Ecto neural progenitor cell (in vitro differentiated cells): ENCODE results near the gene FAM83D.
"Not testable (repeated sequence)": the region's sequence is repeated elsewhere in the genome, so short reads cannot be mapped to it uniquely, and the experiment has no call there.

ENCODE experiments used
- DNase-seq: peaks from one replicate; pipeline ENCODE4 v3.0.0-alpha.2; 2018; ENCODE audit warnings: low spot score

The FAM83D gene

DNA sequence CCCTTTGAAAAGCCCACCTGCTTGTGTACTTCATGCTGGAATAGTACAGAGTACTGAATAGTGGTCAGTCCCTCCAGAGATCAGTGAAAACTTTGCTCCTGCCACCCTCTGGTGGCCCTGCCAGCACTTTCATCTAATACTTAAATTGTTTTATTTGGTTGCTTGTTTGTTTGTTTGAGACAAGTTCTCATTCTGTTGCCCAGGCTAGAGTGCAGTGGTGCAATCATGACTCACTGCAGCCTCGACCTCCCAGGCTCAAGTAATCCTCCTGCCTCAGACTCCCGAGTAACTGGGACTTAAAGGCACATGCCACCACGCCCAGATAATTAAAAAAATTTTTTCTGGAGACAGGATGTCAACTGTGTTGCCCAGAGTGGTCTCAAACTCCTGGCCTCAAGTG lies 9.1 kb downstream of the FAM83D start:
- no peak for DNase-seq

DNA sequence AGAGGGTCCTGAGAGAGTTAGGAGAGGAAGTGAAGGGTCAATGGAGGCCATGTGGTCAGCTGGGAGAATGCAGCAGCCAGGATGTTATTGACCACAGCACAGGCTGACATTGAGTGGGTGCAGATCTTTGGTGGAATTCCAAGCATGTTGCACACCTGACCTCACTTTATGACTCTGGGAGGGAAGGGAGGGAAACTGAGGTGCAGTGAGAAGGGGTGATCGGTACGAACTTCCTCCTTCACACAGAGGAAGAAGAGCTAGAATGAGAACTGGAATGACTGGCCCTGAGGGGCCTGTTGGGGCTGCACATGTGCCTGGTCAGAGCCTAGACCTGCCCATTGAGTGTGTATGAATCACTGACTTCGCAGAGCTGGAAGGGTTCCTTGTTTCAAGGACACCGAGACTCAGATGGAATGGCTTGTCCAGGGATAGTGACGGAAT lies 9.8 kb downstream of the FAM83D start:
- DNase-seq, result no peak

DNA sequence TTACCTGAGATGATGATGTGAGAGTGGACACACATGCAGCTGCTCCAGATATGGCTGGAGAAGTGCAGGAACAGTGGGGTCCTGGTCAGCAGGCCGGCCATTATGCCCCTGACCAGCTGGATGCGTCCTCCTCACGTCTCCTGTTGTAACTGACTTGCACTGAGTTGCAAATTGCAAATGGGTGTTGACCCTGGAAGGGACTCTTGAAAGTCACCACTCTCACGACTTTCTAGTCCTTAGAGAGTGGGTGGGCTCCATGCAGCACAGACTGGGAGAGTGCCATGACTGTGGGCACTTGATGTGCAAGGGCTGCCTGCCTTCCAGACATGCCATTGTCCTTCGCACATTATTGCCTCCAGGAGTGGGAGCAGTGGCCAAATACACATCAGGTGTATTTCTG lies 10.8 kb downstream of the FAM83D start:
- DNase-seq, result no peak

DNA sequence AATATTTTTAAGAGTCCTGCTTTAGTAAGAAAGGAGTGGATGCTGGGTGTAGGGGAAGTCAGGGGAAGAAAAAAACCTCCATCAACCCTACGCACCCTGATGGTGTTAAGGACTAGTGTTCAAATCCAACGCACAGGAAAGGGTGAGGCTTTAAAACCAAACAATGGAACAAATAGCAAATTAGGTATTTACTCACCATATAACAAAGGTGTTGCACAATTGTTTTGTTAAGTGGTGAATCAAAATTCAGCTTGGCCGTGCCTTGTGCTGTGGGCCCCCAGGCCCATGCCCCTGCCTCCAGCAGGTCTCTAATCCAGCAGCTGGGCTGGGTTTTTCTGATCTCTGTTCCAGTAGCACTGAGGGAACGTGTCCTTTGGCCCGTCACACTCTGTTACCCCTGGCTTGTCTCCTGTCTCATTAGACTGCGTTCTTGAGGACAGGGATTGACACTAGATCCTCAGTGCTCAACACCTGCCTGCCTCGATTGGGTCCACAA lies 11.8 kb downstream of the FAM83D start:
- no peak for DNase-seq

DNA sequence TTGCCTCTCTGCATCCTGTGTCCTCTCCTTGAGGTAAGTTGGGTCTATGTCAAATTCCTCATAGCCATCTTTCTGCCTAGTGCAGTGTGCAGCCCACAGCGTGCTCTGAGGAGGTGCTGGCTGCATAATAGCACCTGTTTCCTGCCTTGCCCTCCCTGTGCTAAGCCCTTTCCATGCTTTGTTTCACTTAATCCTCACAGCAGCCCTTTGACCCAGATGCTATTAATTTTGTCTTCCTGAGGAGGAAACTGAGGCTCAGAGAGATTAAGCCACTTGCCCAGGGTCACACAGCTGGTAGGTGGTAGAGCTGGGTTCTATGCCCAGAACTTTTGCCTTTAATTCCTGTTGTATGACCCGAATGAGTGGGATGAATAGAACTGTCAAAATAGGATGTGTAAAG lies 13.5 kb downstream of the FAM83D start:
- DNase-seq, result no peak

DNA sequence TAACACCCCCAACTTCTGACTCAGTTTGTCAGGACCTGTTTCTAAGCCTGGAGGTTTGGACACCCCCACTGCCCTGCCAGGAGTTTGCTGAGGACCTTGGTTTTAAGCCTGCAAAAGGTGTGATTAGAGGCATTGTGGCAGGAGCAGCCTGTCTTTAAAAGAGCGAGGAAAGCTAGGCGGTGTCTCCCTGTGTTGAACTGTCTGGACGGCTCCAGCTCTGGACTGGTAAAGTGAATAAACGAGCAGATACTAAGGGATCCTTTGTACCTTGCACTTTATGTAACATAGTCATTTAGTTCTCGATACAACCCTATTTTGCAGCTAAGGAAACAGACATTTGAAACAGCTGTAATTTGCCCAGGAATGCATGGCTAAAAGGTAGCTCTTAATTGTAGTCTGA lies 14.4 kb downstream of the FAM83D start:
- no peak for DNase-seq

DNA sequence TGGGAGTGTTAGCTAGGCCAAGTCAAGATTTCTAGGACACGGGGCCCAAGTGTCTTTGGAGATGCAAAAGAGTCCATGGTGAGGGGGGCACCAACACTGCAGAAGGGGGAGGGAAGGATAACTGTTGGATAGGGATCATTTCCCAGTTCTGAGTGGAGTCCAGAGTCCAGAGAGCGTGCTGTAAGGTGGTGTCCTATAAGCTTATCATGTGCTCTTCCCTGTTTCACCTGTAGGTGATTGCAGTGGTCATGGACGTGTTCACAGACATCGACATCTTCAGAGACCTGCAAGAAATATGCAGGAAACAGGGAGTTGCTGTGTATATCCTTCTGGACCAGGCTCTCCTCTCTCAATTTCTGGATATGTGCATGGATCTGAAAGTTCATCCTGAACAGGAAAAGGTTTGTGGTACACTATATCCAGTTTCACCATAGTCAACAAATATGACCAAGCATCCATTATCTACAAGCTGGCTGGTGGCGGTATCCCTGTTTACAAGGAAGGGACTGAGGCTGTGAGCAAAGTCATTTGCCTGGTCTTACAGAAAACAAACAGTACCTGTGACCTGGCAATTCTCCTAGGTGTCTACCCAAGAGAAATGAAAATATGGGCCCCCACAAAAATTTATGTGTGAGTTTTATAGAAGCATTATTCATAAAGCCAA lies 15.6 kb downstream of the FAM83D start:
- DNase-seq, result no peak

DNA sequence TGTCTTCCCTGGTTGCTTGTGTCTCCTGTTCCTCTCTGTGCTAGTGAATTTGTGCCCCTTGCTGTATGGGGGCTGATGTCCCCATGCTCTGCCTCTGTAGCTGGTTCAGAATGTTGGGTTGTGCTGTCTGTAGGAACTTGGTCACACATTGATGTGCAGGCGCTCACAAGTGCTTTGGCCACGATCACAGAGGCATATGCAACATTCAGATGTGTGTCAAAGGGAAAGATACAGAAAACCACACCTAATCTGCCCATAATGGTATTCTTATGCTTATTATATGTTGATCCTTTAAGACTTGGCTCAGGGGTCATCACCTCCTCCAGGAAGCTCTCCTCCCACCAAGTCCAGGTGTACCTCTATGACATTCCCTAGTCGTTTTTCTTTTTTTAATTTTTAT lies 18.8 kb downstream of the FAM83D start:
- no peak for DNase-seq

DNA sequence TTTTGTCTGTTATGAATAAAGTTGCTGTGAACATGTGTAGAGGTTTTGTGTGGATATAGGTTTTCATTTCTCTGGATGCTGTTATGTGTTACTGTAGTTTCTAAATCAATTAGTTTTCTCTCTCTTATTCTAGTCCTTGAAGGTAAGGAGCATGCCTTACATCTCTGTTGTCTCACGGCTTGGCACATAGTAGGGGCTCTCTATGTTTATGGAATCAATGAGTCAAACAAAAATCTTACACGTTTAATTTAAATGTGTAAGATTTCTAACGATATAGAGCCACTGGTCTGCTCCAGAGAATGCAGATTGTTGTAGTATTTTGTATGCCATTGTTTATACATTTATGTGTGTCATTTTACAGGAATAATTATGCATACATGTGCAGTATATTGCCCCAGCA lies 20.6 kb downstream of the FAM83D start:
- no peak for DNase-seq

DNA sequence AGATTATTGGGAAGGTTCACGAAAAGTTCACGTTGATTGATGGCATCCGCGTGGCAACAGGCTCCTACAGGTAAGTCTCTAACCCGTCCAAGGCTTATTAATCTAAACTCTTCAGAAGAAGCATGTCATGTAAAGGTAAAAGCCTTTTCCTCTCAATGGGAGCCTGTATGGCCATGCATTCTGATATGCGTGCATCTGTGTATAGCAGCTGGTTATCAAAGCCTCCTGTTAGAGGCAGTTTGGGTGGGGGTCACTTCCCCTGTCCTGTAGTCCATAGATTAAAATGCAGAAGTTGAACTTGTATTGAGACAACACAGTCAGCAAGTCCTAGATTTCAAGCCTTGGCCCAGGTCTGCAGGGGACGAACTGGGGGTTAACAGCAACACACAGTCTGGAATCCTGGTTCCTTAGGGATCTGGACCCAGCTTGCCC lies 21.7 kb downstream of the FAM83D start:
- DNase-seq, result no peak

DNA sequence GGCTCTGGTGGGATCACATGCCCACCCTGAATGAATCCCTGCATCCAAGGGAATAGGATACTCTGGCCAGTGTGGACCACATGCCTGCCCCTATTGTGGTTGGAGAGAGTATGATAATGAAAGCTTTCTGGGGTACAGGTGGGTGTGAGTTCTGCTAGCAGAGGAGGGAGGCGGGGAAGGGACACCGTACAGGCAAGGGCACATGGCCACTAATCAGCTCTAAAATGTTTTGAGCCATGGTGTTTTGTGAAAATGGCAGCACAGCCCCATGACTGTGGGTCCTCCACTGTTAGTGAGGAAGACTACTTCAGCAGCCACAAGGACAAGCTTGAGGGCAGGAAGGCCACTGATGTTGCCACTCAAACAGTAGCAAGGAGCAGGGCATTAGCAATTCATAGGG lies 24.0 kb downstream of the FAM83D start:
- DNase-seq, result no peak

DNA sequence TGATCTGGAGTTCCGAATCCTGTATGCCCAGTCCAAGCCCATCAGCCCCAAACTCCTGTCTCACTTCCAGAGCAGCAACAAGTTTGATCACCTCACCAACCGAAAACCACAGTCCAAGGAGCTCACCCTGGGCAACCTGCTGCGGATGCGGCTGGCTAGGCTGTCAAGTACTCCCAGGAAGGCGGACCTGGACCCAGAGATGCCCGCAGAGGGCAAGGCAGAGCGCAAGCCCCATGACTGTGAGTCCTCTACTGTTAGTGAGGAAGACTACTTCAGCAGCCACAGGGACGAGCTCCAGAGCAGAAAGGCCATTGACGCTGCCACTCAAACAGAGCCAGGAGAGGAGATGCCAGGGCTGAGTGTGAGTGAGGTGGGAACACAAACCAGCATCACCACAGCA lies 25.4 kb downstream of the FAM83D start:
- DNase-seq, result no peak

DNA sequence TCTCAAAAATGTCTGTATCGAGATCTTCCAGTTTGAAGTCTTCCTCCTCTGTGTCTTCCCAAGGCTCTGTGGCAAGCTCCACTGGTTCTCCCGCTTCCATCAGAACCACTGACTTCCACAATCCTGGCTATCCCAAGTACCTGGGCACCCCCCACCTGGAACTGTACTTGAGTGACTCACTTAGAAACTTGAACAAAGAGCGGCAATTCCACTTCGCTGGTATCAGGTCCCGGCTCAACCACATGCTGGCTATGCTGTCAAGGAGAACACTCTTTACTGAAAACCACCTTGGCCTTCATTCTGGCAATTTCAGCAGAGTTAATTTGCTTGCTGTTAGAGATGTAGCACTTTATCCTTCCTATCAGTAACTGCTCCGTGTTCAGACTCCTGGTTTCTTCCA lies 25.9 kb downstream of the FAM83D start:
- DNase-seq, result no peak

DNA sequence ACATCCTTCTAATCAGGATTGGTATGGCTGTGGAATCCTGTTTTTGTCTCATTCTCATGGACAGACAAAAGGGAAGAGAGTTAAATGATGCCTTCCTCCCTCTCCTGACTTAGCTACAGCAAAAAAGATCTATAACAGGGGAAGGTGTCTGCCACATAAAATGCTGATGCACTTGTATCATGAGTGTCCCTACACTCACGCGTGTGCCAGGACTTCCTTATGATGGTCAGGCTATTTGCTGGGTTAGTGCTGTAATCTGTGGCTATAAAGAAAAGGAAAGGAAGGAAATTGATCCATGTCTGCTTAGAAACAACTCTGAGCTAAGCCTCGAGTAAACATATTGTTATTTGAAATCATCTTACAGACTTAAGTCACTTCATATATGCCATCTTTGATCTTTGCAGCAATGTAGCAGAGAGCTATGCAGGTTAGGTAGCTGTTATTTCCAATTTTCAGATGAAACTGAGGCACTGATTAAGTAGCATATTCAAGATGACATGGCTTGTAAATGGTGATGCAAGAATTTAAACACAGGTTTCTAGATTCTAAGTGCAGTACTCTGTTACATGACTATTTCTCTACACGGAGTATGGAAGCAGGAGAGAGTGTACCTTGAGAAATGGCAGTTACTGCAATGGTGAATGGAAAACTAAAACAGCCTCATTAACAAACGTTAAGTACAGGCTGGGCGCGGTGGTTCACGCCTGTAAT lies 27.6 kb downstream of the FAM83D start:
- DNase-seq, result no peak

DNA sequence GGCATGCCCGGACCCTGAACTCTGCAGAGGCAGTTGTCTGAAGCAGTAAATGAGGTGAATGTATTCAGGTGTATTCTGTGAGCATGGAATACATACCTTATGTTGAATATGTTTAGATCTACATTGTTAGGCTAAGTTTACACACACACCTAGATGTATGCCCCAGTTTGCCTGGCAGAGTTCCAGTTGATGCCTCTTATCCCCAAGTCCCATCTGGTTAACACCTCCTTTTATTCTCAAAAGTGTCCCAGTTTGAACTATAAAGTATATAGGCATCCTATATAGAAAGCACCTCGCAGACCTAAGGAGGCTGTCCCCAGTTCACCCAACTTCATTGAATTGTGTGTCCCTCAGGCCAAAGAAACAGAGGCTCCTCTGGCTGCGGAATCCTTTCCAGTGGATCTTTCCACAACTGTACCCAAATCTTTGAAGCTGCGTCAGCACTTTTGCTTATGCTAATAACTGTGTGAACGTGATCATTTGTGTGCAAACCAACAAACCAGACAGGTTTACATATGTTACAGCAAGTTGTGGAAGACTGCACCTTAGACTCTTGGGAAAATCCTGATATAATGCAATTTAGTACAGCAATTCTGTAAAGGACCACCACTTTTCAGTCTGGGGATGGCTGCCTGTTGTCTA lies 31.1 kb downstream of the FAM83D start:
- no peak for DNase-seq

DNA sequence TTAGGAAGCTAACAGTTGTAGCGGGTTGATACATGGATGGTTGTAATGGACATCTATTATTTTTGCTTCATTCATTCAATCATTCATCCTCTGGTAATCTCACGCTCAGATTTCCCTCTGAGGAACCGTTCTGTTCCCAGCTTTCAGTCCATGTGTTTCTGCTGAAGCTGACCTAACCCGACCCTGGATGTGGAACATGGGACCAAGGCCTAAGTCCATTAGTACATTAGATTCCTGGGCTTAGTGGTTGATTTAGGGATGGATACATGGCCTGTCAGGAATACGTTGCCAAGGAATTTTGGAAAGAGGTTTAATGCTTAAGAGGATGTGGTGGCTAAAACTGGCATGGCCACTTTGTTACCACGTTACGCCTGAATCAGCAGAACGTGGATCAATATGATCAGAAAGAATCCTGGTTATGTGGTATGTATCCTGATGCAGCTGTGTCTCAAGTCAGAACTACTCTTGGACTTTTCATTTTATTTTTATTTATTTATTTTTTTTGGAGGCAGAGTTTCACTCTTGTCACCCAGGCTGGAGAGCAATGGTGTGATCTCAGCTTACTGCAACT lies 31.8 kb downstream of the FAM83D start:
- DNase-seq, result no peak

DNA sequence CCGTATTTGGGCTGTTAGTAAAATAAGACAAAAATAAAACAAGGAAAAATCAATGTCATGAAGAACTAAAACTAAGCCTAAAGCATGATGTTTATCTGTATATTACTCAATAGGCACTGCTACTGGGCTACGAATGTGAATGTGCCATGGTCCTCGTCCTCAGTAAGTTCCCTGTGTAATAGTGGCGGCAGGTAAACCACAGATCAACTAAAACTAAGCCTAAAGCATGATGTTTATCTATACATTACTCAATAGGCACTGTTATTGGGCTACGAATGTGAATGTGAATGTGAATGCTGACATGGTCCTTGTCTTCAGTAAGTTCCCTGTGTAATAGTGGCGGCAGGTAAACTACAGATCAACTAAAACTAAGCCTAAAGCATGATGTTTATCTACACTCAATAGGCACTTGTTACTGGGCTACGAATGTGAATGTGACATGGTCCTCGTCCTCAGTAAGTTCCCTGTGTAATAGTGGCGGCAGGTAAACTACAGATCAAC lies 34.0 kb downstream of the FAM83D start:
- not testable (repeated sequence) for DNase-seq

DNA sequence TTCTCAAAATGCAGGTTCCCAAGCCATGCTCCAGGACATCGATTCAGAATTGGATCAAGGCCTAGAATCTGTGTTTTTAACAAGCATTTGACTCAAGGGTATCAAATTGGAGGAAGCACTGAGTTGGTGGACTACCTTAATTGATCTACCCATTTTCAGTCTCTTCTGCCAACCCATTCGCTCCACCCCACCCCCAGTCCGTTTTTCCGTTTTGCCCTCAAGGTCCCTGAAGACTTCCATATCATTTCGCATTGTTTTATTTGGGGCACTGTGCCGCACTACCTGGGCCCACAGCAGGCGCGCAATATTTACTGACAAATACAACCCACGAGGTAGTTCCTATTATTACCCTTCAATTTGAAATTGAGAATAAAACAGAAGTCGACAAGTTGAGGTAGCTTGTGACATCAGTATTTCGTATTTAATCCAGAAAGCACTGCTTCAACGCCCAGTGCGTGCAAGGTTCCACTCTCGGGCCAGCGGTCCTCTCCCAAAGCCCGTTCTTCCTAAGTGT lies 35.4 kb downstream of the FAM83D start:
- no peak for DNase-seq

DNA sequence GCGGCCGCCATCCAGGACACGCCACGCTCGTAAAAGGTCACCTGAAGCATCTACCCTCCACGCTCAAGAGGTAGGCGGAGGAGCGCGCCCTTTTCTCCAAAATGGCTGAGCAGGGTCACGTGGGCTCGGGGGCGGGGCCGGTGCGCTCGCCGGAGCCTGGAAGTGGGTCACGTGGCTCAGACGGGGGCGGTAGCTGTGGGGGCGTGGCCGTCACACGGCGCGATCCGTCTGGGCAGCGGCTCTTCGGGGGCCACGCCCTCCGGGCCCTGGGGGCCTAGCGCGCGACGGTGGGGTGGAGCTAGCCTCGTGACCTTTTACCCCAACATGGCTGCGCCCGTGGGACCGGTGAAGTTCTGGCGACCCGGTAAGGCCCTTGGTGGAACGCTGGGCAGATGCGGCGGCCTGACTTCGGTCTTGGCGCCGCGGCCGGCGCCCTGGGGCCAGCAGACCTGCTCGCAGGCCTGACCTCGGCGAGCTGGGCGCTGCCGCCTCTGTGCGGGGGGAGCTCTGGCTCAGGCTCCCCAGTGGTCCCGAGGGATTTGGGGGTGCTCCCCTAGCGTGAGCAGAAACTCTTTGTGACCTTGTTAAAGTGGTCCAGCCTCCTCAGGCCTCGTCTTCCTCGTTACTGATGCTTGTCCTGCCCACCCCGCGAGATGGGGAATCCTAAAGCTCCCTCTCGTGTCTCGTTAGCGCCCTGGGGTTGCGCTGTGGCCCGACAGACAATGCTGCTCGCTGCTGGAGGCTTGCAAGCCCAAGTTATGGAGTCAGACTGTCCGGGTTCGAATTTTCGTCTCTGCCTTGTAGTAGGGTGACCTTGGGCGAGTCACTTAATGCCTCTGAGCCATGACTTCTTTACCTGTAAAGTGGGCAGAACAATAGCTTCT lies 36.1 kb downstream of the FAM83D start, which contains the start of gene DHX35:
TSS of gene DHX35 (plus strand) at position 301 of the 884 bp plus-strand sequence. CDS start at position 325, 24 bp downstream.
- peak; percentile 98 for DNase-seq

DNA sequence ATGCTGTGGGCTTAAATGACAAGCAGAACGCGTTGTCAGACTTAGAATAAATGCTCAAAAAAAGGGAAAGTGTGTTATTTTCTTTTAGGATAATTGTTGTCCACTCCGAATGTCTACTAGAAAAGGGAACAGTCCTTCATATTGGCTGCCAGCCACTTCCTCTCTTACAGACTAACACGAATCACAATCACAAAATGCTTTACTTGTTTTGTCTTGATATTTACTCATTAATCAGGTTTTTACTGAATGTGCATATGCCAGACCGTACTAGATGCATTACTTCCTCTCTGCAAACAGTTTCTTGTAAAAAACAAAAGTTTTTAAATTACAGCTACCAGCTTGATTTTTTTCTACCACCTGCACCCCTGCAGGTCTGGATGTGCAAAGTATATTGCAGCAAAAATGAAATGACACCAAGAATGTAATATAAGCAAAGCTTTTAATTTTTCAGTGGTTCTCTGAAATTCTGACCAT lies 36.7 kb downstream of the FAM83D start:
- DNase-seq, result no peak

DNA sequence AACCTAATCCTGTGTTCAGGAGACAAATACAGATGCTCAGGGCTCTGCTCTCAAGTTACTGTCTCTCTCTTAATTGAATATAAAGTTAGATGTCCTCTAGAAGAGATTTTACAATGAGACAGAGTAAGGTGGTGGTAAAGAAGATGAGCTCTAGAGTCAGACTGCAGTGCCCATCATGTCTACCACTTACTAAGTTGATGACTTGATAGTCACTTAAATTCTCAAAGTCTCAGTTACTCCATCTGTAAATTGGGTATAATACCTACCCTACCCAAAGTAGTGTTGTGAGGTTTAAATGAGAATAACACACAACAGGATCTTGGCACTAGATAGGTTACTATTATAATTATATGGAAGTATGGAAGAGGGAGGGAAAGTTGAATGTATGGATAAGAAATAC lies 37.5 kb downstream of the FAM83D start:
- DNase-seq, result no peak
